OCI-LY3 (cell line): ENCODE results near the gene PAK4.

Source experiments
- EZH2phosphoT487 ChIP-seq: fragments of 200-600 bp; shearing (Covaris generic); IDR thresholded peaks from 2 replicates; pipeline ENCODE4 v1.6.1; 2018; ENCODE audit warnings: antibody characterized with exemption, mixed run types, low read depth
- TF ChIP-seq, protein P1 (sequence below): fragments of 200-600, 300-600 bp; sonication (generic); IDR thresholded peaks from 2 replicates; pipeline ENCODE4 v1.5.1; 2014; ENCODE audit warnings: antibody characterized with exemption, low read length, low read depth

DNA sequence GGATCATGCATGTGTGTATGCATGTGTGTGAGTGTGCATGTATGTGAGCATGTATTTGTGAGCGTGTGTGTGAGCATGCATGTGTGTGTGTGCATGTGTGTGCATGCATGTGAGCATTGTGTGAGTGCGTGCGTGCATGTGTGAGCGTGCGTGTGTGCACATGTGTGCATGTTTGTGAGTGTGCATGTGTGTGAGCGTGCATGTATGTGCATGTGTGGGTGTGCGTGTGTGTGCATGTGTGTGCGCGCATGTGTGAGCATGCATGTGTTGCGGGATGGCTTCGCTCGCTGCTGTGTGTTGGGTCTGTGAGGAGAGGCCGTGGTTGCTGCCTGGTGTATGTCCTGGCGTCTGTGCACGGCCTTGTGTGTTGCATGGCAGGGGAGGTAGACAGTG is 32.4 kb downstream of the PAK4 start:
- TF ChIP-seq EZH2phosphoT487: no peak
- TF ChIP-seq, protein P1, sequence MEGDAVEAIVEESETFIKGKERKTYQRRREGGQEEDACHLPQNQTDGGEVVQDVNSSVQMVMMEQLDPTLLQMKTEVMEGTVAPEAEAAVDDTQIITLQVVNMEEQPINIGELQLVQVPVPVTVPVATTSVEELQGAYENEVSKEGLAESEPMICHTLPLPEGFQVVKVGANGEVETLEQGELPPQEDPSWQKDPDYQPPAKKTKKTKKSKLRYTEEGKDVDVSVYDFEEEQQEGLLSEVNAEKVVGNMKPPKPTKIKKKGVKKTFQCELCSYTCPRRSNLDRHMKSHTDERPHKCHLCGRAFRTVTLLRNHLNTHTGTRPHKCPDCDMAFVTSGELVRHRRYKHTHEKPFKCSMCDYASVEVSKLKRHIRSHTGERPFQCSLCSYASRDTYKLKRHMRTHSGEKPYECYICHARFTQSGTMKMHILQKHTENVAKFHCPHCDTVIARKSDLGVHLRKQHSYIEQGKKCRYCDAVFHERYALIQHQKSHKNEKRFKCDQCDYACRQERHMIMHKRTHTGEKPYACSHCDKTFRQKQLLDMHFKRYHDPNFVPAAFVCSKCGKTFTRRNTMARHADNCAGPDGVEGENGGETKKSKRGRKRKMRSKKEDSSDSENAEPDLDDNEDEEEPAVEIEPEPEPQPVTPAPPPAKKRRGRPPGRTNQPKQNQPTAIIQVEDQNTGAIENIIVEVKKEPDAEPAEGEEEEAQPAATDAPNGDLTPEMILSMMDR: no peak
